Astrocyte of the cerebellum (primary cell): ENCODE measurements around the gene ZNF844.
"Not testable (repeated sequence)": the region's sequence is repeated elsewhere in the genome, so short reads cannot be mapped to it uniquely, and the experiment has no call there.

ENCODE experiments used
- DNase-seq: peaks from one replicate; pipeline ENCODE4 v3.0.0-alpha.2; 2011; ENCODE audit warnings: low read depth
- H3K4me3 ChIP-seq: 2 replicates; pipeline ENCODE4 v1.5.1; 2011; ENCODE audit warnings: mild to moderate bottlenecking, low read depth, low read length, moderate library complexity
- CTCF ChIP-seq: IDR thresholded peaks from 2 replicates; pipeline ENCODE4 v1.5.1; 2012; ENCODE audit warnings: low read length, low read depth, moderate library complexity, mild to moderate bottlenecking; ENCODE audit errors: missing control alignments
- in situ Hi-C: cut with HindIII; loops from 2 replicates; pipeline ENCODE4 v1.10.0; 2017; ENCODE audit warnings: low sequenced_read_pairs

The ZNF844 gene

GRCh38 chr19:12075538-12076139 is 11.1 kb downstream of the ZNF844 start:
- no peak overlapping the region for H3K4me3 ChIP-seq
- in situ Hi-C loops: no loop called here
- no peak for TF ChIP-seq CTCF
- no peak for DNase-seq

GRCh38 chr19:12076331-12076730 is 11.8 kb downstream of the ZNF844 start:
- H3K4me3 ChIP-seq, DNase-seq, in situ Hi-C loops: not testable (repeated sequence)

GRCh38 chr19:12077375-12077774 is 12.8 kb downstream of the ZNF844 start:
- no peak for TF ChIP-seq CTCF
- H3K4me3 ChIP-seq: no peak overlapping the region
- in situ Hi-C loops: no loop called here
- DNase-seq: no peak

GRCh38 chr19:12083336-12083735 is 18.8 kb downstream of the ZNF844 start:
- in situ Hi-C loops, H3K4me3 ChIP-seq, DNase-seq: not testable (repeated sequence)

- no peak for TF ChIP-seq CTCF
- no peak overlapping the region for H3K4me3 ChIP-seq
- in situ Hi-C loops: no loop called here
- DNase-seq: no peak
Measured at GRCh38 chr19:12085074-12085818, 20.7 kb downstream of the ZNF844 start.

GRCh38 chr19:12090807-12091206 is 26.3 kb downstream of the ZNF844 start:
- peak; percentile 34 for TF ChIP-seq CTCF
- in situ Hi-C loops: no loop called here
- DNase-seq: no peak
- no peak overlapping the region for H3K4me3 ChIP-seq

- peak; percentile 55 for DNase-seq
- no peak for TF ChIP-seq CTCF
- in situ Hi-C loops: no loop called here
- H3K4me3 ChIP-seq: peak overlapping the region; percentile 67
Measured at GRCh38 chr19:12092065-12092867, 27.7 kb downstream of the ZNF844 start.
